ENCODE data around the gene GDPGP1.

GRCh38 chr15:90223441-90224165, 10.4 kb upstream of the GDPGP1 start:
- TF ChIP-seq POLR2AphosphoS5 (IDR thresholded peaks at IDR 0.05; ENCODE audit: low read depth, low read length) (no peak), POLR2A (IDR thresholded peaks at IDR 0.05; ENCODE audit: low read depth, low read length) (no peak), SPI1 (IDR thresholded peaks at IDR 0.05; ENCODE audit: low read depth, low read length) (no peak), TAF1 (IDR thresholded peaks at IDR 0.05; ENCODE audit: low read depth, low read length) (no peak)
